H9 (cell line): ENCODE results near the gene CCDC186. TPM values are rescaled to one million over a fixed set of nuclear protein-coding genes. Genes with fewer than 3 reads are reported as not detected.

Experiments
- DNase-seq: peaks from one replicate; pipeline ENCODE4 v3.0.0-alpha.2; 2017
- H2AFZ ChIP-seq: one replicate; pipeline ENCODE4 v1.6.1; 2013; ENCODE audit warnings: mild to moderate bottlenecking, low read length, control low read depth, moderate library complexity
- H2AK5ac ChIP-seq: 2 replicates; pipeline ENCODE4 v1.6.1; 2013; ENCODE audit warnings: low read length, control low read depth, mixed read lengths; ENCODE audit not compliant: insufficient read length
- H2BK120ac ChIP-seq: one replicate; pipeline ENCODE4 v1.6.1; 2013; ENCODE audit warnings: low read depth, mild to moderate bottlenecking, low read length, control low read depth, inconsistent platforms; ENCODE audit not compliant: poor library complexity, severe bottlenecking
- H2BK12ac ChIP-seq: 2 replicates; pipeline ENCODE4 v1.6.1; 2013; ENCODE audit warnings: low read length, control low read depth, mixed read lengths, low read depth; ENCODE audit not compliant: insufficient read length
- H2BK15ac ChIP-seq: 2 replicates; pipeline ENCODE4 v1.6.1; 2013; ENCODE audit warnings: low read depth, low read length, control low read depth
- H2BK20ac ChIP-seq: one replicate; pipeline ENCODE4 v1.6.1; 2013; ENCODE audit warnings: low read depth, mild to moderate bottlenecking, low read length, control low read depth, inconsistent platforms; ENCODE audit not compliant: poor library complexity, severe bottlenecking
- H2BK5ac ChIP-seq: 2 replicates; pipeline ENCODE4 v1.6.1; 2013; ENCODE audit warnings: low read length, control low read depth, mixed read lengths; ENCODE audit not compliant: insufficient read length
- H3K14ac ChIP-seq: 2 replicates; pipeline ENCODE4 v1.6.1; 2013; ENCODE audit warnings: low read length, control low read depth; ENCODE audit not compliant: insufficient read depth
- H3K18ac ChIP-seq: 2 replicates; pipeline ENCODE4 v1.6.1; 2013; ENCODE audit warnings: low read depth, mild to moderate bottlenecking, mixed read lengths, low read length, control low read depth; ENCODE audit not compliant: insufficient read length
- H3K23ac ChIP-seq: 2 replicates; pipeline ENCODE4 v1.6.1; 2013; ENCODE audit warnings: low read length, control low read depth, mixed read lengths, low read depth; ENCODE audit not compliant: insufficient read length
- H3K23me2 ChIP-seq: 2 replicates; pipeline ENCODE4 v1.6.1; 2013; ENCODE audit warnings: low read depth, mild to moderate bottlenecking, mixed read lengths, low read length, control low read depth; ENCODE audit not compliant: insufficient read length, poor library complexity, severe bottlenecking
- H3K27ac ChIP-seq: 2 replicates; pipeline ENCODE4 v1.5.1; 2013; ENCODE audit warnings: low read length, control low read depth, mixed read lengths, low read depth; ENCODE audit not compliant: insufficient read length
- H3K27me3 ChIP-seq: 2 replicates; pipeline ENCODE4 v1.6.1; 2013; ENCODE audit warnings: low read length, control low read depth, inconsistent platforms; ENCODE audit not compliant: insufficient read depth
- H3K4ac ChIP-seq: 2 replicates; pipeline ENCODE4 v1.6.1; 2013; ENCODE audit warnings: low read depth, mild to moderate bottlenecking, control low read depth, inconsistent platforms, low read length, moderate library complexity
- H3K4me1 ChIP-seq: 2 replicates; pipeline ENCODE4 v1.6.1; 2013; ENCODE audit warnings: low read length, control low read depth, inconsistent platforms; ENCODE audit not compliant: insufficient read depth
- H3K4me2 ChIP-seq: 2 replicates; pipeline ENCODE4 v1.6.1; 2013; ENCODE audit warnings: low read length, control low read depth, mixed read lengths; ENCODE audit not compliant: insufficient read length, insufficient read depth
- H3K56ac ChIP-seq: 2 replicates; pipeline ENCODE4 v1.6.1; 2013; ENCODE audit warnings: low read depth, mild to moderate bottlenecking, mixed read lengths, low read length, control low read depth; ENCODE audit not compliant: insufficient read length
- H3K79me1 ChIP-seq: 2 replicates; pipeline ENCODE4 v1.6.1; 2013; ENCODE audit warnings: low read depth, mild to moderate bottlenecking, moderate library complexity, low read length, control low read depth, inconsistent platforms; ENCODE audit not compliant: insufficient read depth, poor library complexity, severe bottlenecking
- H3K79me2 ChIP-seq: 2 replicates; pipeline ENCODE4 v1.6.1; 2013; ENCODE audit warnings: low read length, control low read depth, inconsistent platforms; ENCODE audit not compliant: insufficient read depth
- H3K9ac ChIP-seq: 2 replicates; pipeline ENCODE4 v1.6.1; 2013; ENCODE audit warnings: low read length, control low read depth, mixed read lengths; ENCODE audit not compliant: insufficient read length; ENCODE audit errors: extremely low read depth
- H3K9me3 ChIP-seq: one replicate; pipeline ENCODE4 v1.6.1; 2013; ENCODE audit warnings: low read depth, low read length, inconsistent platforms; ENCODE audit not compliant: control insufficient read depth
- H3T11ph ChIP-seq: one replicate; pipeline ENCODE4 v1.6.1; 2013; ENCODE audit warnings: mild to moderate bottlenecking, low read length, control low read depth, inconsistent platforms
- H4K20me1 ChIP-seq: one replicate; pipeline ENCODE4 v1.6.1; 2013; ENCODE audit not compliant: control insufficient read depth, insufficient read length, insufficient read depth
- H4K5ac ChIP-seq: 2 replicates; pipeline ENCODE4 v1.6.1; 2013; ENCODE audit warnings: low read depth, mild to moderate bottlenecking, mixed read lengths, low read length, control low read depth; ENCODE audit not compliant: insufficient read length
- H4K8ac ChIP-seq: replicated peaks from 2 replicates; pipeline ENCODE4 v1.6.1; 2013; ENCODE audit warnings: low read length, control low read depth, mixed read lengths, low read depth; ENCODE audit not compliant: insufficient read length
- H4K91ac ChIP-seq: 2 replicates; pipeline ENCODE4 v1.6.1; 2013; ENCODE audit warnings: low read depth, mild to moderate bottlenecking, moderate library complexity, mixed read lengths, low read length, control low read depth; ENCODE audit not compliant: insufficient read length
- H3K27ac Mint-ChIP-seq, 3 experiments: 2 replicates in 2 of 3; 3 replicates in 1 of 3; pipeline ENCODE4 v1.8.0; 2020 to 2021; ENCODE audit warnings: mixed read lengths in 3 of 3, mild to moderate bottlenecking in 1 of 3, moderate library complexity in 1 of 3
- H3K27me3 Mint-ChIP-seq: 2 replicates; pipeline ENCODE4 v1.8.0; 2021; ENCODE audit warnings: low read depth, mild to moderate bottlenecking, moderate library complexity, mixed read lengths
- H3K36me3 Mint-ChIP-seq, 3 experiments: 2 replicates in 2 of 3; 3 replicates in 1 of 3; pipeline ENCODE4 v1.8.0; 2020 to 2021; ENCODE audit warnings: low read depth in 3 of 3, mixed read lengths in 3 of 3; ENCODE audit not compliant: insufficient read depth in 1 of 3
- H3K4me1 Mint-ChIP-seq, 2 experiments: 2 replicates each; pipeline ENCODE4 v1.8.0; 2020; ENCODE audit warnings: mixed read lengths in 2 of 2
- H3K4me3 Mint-ChIP-seq, 2 experiments: 2 replicates in 1 of 2; 3 replicates in 1 of 2; pipeline ENCODE4 v1.8.0; 2020 to 2021; ENCODE audit warnings: mild to moderate bottlenecking in 2 of 2, mixed read lengths in 2 of 2, moderate library complexity in 1 of 2
- H3K9me3 Mint-ChIP-seq, 2 experiments: 2 replicates in 1 of 2; 3 replicates in 1 of 2; pipeline ENCODE4 v1.8.0; 2020; ENCODE audit warnings: mild to moderate bottlenecking in 2 of 2, mixed read lengths in 2 of 2, moderate library complexity in 1 of 2
- CTCF ChIP-seq: fragments of 200-600 bp; sonication (generic); conservative IDR thresholded peaks from 3 replicates; pipeline ENCODE4 v1.8.0; 2021; ENCODE audit warnings: antibody characterized with exemption, mild to moderate bottlenecking
- WGBS: extraction: QIAGEN DNeasy Blood & Tissue Kit; methylation state at CpG from one replicate; pipeline ENCODE4 v1.1.7; 2013; ENCODE audit warnings: missing lambda C conversion rate, low lambda C conversion rate, mixed read lengths; ENCODE audit not compliant: insufficient read length; ENCODE audit errors: extremely low coverage; 5-methylcytosine and 5-hydroxymethylcytosine counted together
- total RNA-seq: library from RNA; stranded (reverse); gene quantifications from 2 replicates; pipeline ENCODE4 v1.2.1, GENCODE V29; 2021

Gene CCDC186
- total RNA-seq, 1 experiment from 2014 or later = 16.7 TPM

- Mint-ChIP-seq H3K4me1 (peaks cover 0 to 3% of the 10 kb centered on the region in 2 experiments; a peak in 2 of 4 replicates), H3K27me3 (peaks cover 3% of the 10 kb centered on the region), H3K27ac (no peak overlapping the region), H3K9me3 (no peaks in the 10 kb centered on the region), H3K4me3 (no peak overlapping the region), H3K36me3 (peaks cover 0 to 3% (median 0%) of the 10 kb centered on the region in 3 experiments; a peak in 2 of 7 replicates)
- H3K9me3 ChIP-seq = no peaks in the 10 kb centered on the region
- TF ChIP-seq CTCF = no peak
- H3K23me2 ChIP-seq = no peaks in the 10 kb centered on the region
- no peak overlapping the region for H3K14ac ChIP-seq
- no peak overlapping the region for H2BK15ac ChIP-seq
- H3K79me1 ChIP-seq = no peaks in the 10 kb centered on the region
- H3T11ph ChIP-seq = no peak overlapping the region
- H3K4me1 ChIP-seq = no peaks in the 10 kb centered on the region
- no peak overlapping the region for H2AFZ ChIP-seq
- H3K4ac ChIP-seq = no peak overlapping the region
- H2BK120ac ChIP-seq = no peak overlapping the region
- H2BK5ac ChIP-seq = no peak overlapping the region
- H2BK12ac ChIP-seq = no peak overlapping the region
- H3K27ac ChIP-seq = no peak overlapping the region
- H3K18ac ChIP-seq = no peak overlapping the region
- no peaks in the 10 kb centered on the region for H3K79me2 ChIP-seq
- no peak overlapping the region for H2BK20ac ChIP-seq
- H4K91ac ChIP-seq = no peak overlapping the region
- H4K20me1 ChIP-seq = no peaks in the 10 kb centered on the region
- H3K23ac ChIP-seq = no peak overlapping the region
- no peak overlapping the region for H3K4me2 ChIP-seq
- WGBS = no CpG with 5 or more reads among the region's 2 CpGs
- H4K8ac ChIP-seq = no peak overlapping the region
- H3K9ac ChIP-seq = no peak overlapping the region
- H3K56ac ChIP-seq = no peak overlapping the region
- H4K5ac ChIP-seq = no peak overlapping the region
- H2AK5ac ChIP-seq = no peak overlapping the region
- H3K27me3 ChIP-seq = no peaks in the 10 kb centered on the region
- no peak for DNase-seq
Observed at GRCh38 chr10:114117728-114118127, 56.3 kb downstream of the CCDC186 start.
